ENCODE data around the gene GASK1B. TPM values are rescaled to one million over a fixed set of nuclear protein-coding genes. Genes with fewer than 3 reads are reported as not detected.

The GASK1B gene
- 39.7 TPM for total RNA-seq
- polyA plus RNA-seq (ENCODE audit: insufficient read depth in 1 of 8, insufficient read length in 8 of 8, low replicate concordance in 1 of 8) = 10 to 100 TPM; 32.9 to 78.4 (median 60.0) TPM
- long read RNA-seq, donor 1, full-length matches to known transcripts = 2 of 2 reads
- long read RNA-seq, donor 1, partial matches to known transcripts = 0 of 2 reads
- long read RNA-seq, donor 1, other reads (novel, unspliced or antisense) = 0 of 2 reads
- long read RNA-seq, donor 2, full-length matches to known transcripts = 1 of 1 reads
- long read RNA-seq, donor 2, partial matches to known transcripts = 0 of 1 reads
- long read RNA-seq, donor 2, other reads (novel, unspliced or antisense) = 0 of 1 reads
- long read RNA-seq, donor 3, full-length matches to known transcripts = 2 of 7 reads
- long read RNA-seq, donor 3, partial matches to known transcripts = 5 of 7 reads
- long read RNA-seq, donor 3, other reads (novel, unspliced or antisense) = 0 of 7 reads
- long read RNA-seq, donor 4, full-length matches to known transcripts = 2 of 11 reads
- long read RNA-seq, donor 4, partial matches to known transcripts = 9 of 11 reads
- long read RNA-seq, donor 4, other reads (novel, unspliced or antisense) = 0 of 11 reads
- long read RNA-seq, donor 5, full-length matches to known transcripts = 8 of 44 reads
- long read RNA-seq, donor 5, partial matches to known transcripts = 36 of 44 reads
- long read RNA-seq, donor 5, other reads (novel, unspliced or antisense) = 0 of 44 reads
- long read RNA-seq, donor 6, full-length matches to known transcripts = 7 of 16 reads
- long read RNA-seq, donor 6, partial matches to known transcripts = 9 of 16 reads
- long read RNA-seq, donor 6, other reads (novel, unspliced or antisense) = 0 of 16 reads
- long read RNA-seq, donor 7, full-length matches to known transcripts = 4 of 11 reads
- long read RNA-seq, donor 7, partial matches to known transcripts = 7 of 11 reads
- long read RNA-seq, donor 7, other reads (novel, unspliced or antisense) = 0 of 11 reads
- long read RNA-seq, donor 8, full-length matches to known transcripts = 1 of 8 reads
- long read RNA-seq, donor 8, partial matches to known transcripts = 7 of 8 reads
- long read RNA-seq, donor 8, other reads (novel, unspliced or antisense) = 0 of 8 reads
- long read RNA-seq, donor 9, full-length matches to known transcripts = 6 of 6 reads
- long read RNA-seq, donor 9, partial matches to known transcripts = 0 of 6 reads
- long read RNA-seq, donor 9, other reads (novel, unspliced or antisense) = 0 of 6 reads
- long read RNA-seq, donor 10, full-length matches to known transcripts = 5 of 12 reads
- long read RNA-seq, donor 10, partial matches to known transcripts = 7 of 12 reads
- long read RNA-seq, donor 10, other reads (novel, unspliced or antisense) = 0 of 12 reads
- long read RNA-seq, donor 11, full-length matches to known transcripts = 3 of 18 reads
- long read RNA-seq, donor 11, partial matches to known transcripts = 15 of 18 reads
- long read RNA-seq, donor 11, other reads (novel, unspliced or antisense) = 0 of 18 reads

GRCh38 chr4:158172261-158173258, at the start of gene GASK1B:
TSS of gene GASK1B (minus strand) at chr4:158173025. CDS start at chr4:158171375, 1,650 bp downstream.
- no peaks in the 10 kb centered on the region for H3K36me3 ChIP-seq (ENCODE audit: control insufficient read depth, insufficient read depth, low read length)
- H3K4me3 ChIP-seq (ENCODE audit: low read length) = peak within 1 kb of the TSS; percentile 39
- H3K9me3 ChIP-seq (replicated peaks; ENCODE audit: control insufficient read depth, low read depth, low read length) = no peaks in the 10 kb centered on the region
- peak within 1 kb of the TSS; percentile 86 for H3K27ac ChIP-seq (ENCODE audit: low read length)
- peak; percentile 82 for DNase-seq
- 25% methylated on average over 5 of the region's 12 CpGs for WGBS (ENCODE audit: insufficient coverage)
- H3K4me1 ChIP-seq (ENCODE audit: control insufficient read depth, insufficient read depth, low read length) = peaks cover 12% of the 10 kb centered on the region
- no peaks in the 10 kb centered on the region for H3K27me3 ChIP-seq (ENCODE audit: control insufficient read depth, insufficient read depth, low read length)

- H3K36me3 ChIP-seq (ENCODE audit: control insufficient read depth, insufficient read depth, low read length) = no peaks in the 10 kb centered on the region
- H3K4me1 ChIP-seq (ENCODE audit: control insufficient read depth, insufficient read depth, low read length) = no peaks in the 10 kb centered on the region
- no peak overlapping the region for H3K4me3 ChIP-seq (ENCODE audit: low read length)
- no peaks in the 10 kb centered on the region for H3K9me3 ChIP-seq (replicated peaks; ENCODE audit: control insufficient read depth, low read depth, low read length)
- WGBS (ENCODE audit: insufficient coverage) = no CpG with 5 or more reads among the region's 1 CpG
- no peak for DNase-seq
- H3K27ac ChIP-seq (ENCODE audit: low read length) = no peak overlapping the region
- no peaks in the 10 kb centered on the region for H3K27me3 ChIP-seq (ENCODE audit: control insufficient read depth, insufficient read depth, low read length)
Measured at GRCh38 chr4:158219623-158220022, 46.8 kb upstream of the GASK1B start.

- Histone ChIP-seq H3K27me3 (ENCODE audit: control insufficient read depth, insufficient read depth, low read length) (no peaks in the 10 kb centered on the region), H3K9me3 (replicated peaks; ENCODE audit: control insufficient read depth, low read depth, low read length) (no peaks in the 10 kb centered on the region), H3K4me1 (ENCODE audit: control insufficient read depth, insufficient read depth, low read length) (no peaks in the 10 kb centered on the region), H3K27ac (ENCODE audit: low read length) (no peak overlapping the region), H3K36me3 (ENCODE audit: control insufficient read depth, insufficient read depth, low read length) (no peaks in the 10 kb centered on the region), H3K4me3 (ENCODE audit: low read length) (no peak overlapping the region)
- WGBS (ENCODE audit: insufficient coverage) = no CpG with 5 or more reads among the region's 5 CpGs
- DNase-seq = no peak
Measured at GRCh38 chr4:158217763-158218162, 44.9 kb upstream of the GASK1B start.

- Histone ChIP-seq H3K27me3 (ENCODE audit: control insufficient read depth, insufficient read depth, low read length) (no peaks in the 10 kb centered on the region), H3K4me3 (ENCODE audit: low read length) (no peak overlapping the region), H3K27ac (ENCODE audit: low read length) (no peak overlapping the region), H3K36me3 (ENCODE audit: control insufficient read depth, insufficient read depth, low read length) (no peaks in the 10 kb centered on the region), H3K4me1 (ENCODE audit: control insufficient read depth, insufficient read depth, low read length) (peaks cover 7% of the 10 kb centered on the region), H3K9me3 (replicated peaks; ENCODE audit: control insufficient read depth, low read depth, low read length) (no peaks in the 10 kb centered on the region)
- DNase-seq = no peak
- no CpG with 5 or more reads among the region's 1 CpG for WGBS (ENCODE audit: insufficient coverage)
Measured at GRCh38 chr4:158214856-158215255, 42.0 kb upstream of the GASK1B start.

- no peaks in the 10 kb centered on the region for H3K9me3 ChIP-seq (replicated peaks; ENCODE audit: control insufficient read depth, low read depth, low read length)
- no peak overlapping the region for H3K27ac ChIP-seq (ENCODE audit: low read length)
- DNase-seq = peak; percentile 8
- no peak overlapping the region for H3K4me3 ChIP-seq (ENCODE audit: low read length)
- peaks cover 7% of the 10 kb centered on the region for H3K4me1 ChIP-seq (ENCODE audit: control insufficient read depth, insufficient read depth, low read length)
- H3K27me3 ChIP-seq (ENCODE audit: control insufficient read depth, insufficient read depth, low read length) = no peaks in the 10 kb centered on the region
- no peaks in the 10 kb centered on the region for H3K36me3 ChIP-seq (ENCODE audit: control insufficient read depth, insufficient read depth, low read length)
- no CpG with 5 or more reads among the region's 2 CpGs for WGBS (ENCODE audit: insufficient coverage)
Measured at GRCh38 chr4:158213466-158213865, 40.6 kb upstream of the GASK1B start.

GRCh38 chr4:158211222-158211621, 38.4 kb upstream of the GASK1B start:
- H3K4me1 ChIP-seq (ENCODE audit: control insufficient read depth, insufficient read depth, low read length) = peaks cover 7% of the 10 kb centered on the region
- no peaks in the 10 kb centered on the region for H3K36me3 ChIP-seq (ENCODE audit: control insufficient read depth, insufficient read depth, low read length)
- no CpG with 5 or more reads among the region's 3 CpGs for WGBS (ENCODE audit: insufficient coverage)
- H3K27me3 ChIP-seq (ENCODE audit: control insufficient read depth, insufficient read depth, low read length) = no peaks in the 10 kb centered on the region
- H3K9me3 ChIP-seq (replicated peaks; ENCODE audit: control insufficient read depth, low read depth, low read length) = no peaks in the 10 kb centered on the region
- no peak overlapping the region for H3K4me3 ChIP-seq (ENCODE audit: low read length)
- no peak for DNase-seq
- H3K27ac ChIP-seq (ENCODE audit: low read length) = no peak overlapping the region

GRCh38 chr4:158209825-158210807, 37.3 kb upstream of the GASK1B start, which contains the start of gene TMEM144:
TSS of gene TMEM144 (plus strand) at chr4:158210486. CDS start at chr4:158212668, 2,182 bp downstream.
- 10% methylated on average over 29 of the region's 34 CpGs for WGBS (ENCODE audit: insufficient coverage)
- peak within 1 kb of the TSS; percentile 53 for H3K4me3 ChIP-seq (ENCODE audit: low read length)
- peak; percentile 90 for DNase-seq
- peaks cover 7% of the 10 kb centered on the region for H3K4me1 ChIP-seq (ENCODE audit: control insufficient read depth, insufficient read depth, low read length)
- no peaks in the 10 kb centered on the region for H3K36me3 ChIP-seq (ENCODE audit: control insufficient read depth, insufficient read depth, low read length)
- peak within 1 kb of the TSS; percentile 90 for H3K27ac ChIP-seq (ENCODE audit: low read length)
- no peaks in the 10 kb centered on the region for H3K27me3 ChIP-seq (ENCODE audit: control insufficient read depth, insufficient read depth, low read length)
- no peaks in the 10 kb centered on the region for H3K9me3 ChIP-seq (replicated peaks; ENCODE audit: control insufficient read depth, low read depth, low read length)

Measured in muscle of leg (tissue), 16 donors.